RWPE1 (cell line): ENCODE data around the gene JAZF1.
A peak's percentile ranks its signal among the peaks of the same experiment; 100 is the strongest.

Experiments
- CTCF ChIA-PET: fragments of 350-600 bp; sonication (Branson Sonifier 250); formaldehyde crosslinking; extraction: SDS; loops from one replicate; lab custom pipeline; 2021; lab: Yijun Ruan, JAX
- POLR2A ChIA-PET: fragments of 400-600 bp; formaldehyde crosslinking; extraction: SDS; loops from one replicate; lab custom pipeline; 2020; ENCODE audit warnings: antibody characterized with exemption; ENCODE audit not compliant: low non-redundant PET; lab: Yijun Ruan, JAX
- DNase-seq: peaks from one replicate; pipeline ENCODE4 v3.0.0; 2012; ENCODE audit warnings: low spot score
- H3K27ac ChIP-seq: fragments of 450-650 bp; 2 replicates; pipeline ENCODE4 v1.5.1; 2017
- TF ChIP-seq, protein P1 (sequence below): fragments of 450-650 bp; conservative IDR thresholded peaks from 2 replicates; pipeline ENCODE4 v1.5.1; 2017; ENCODE audit warnings: low read depth, mild to moderate bottlenecking

The JAZF1 gene

DNA sequence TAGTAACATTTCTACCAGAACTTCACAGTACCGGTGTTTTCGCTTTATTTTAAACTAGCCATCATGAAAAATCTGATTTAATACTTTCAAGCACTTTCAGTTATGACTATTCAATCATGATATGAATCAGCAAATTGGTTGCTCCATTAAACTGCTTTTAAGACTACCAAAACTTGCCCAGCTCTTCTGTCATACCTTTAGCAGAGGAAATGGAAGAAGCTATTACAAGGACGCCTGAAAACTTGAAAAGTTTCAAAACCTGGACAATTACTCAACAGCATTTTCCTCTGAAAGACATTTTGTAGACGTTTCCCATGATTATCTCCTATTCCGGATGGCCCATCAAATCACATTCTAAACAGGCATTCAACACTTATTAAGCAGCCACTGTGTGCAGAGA, 2.0 kb downstream of the JAZF1 start:
- no peak overlapping the region; the same call in 1 of the 2 replicates for H3K27ac ChIP-seq
- TF ChIP-seq, protein P1, sequence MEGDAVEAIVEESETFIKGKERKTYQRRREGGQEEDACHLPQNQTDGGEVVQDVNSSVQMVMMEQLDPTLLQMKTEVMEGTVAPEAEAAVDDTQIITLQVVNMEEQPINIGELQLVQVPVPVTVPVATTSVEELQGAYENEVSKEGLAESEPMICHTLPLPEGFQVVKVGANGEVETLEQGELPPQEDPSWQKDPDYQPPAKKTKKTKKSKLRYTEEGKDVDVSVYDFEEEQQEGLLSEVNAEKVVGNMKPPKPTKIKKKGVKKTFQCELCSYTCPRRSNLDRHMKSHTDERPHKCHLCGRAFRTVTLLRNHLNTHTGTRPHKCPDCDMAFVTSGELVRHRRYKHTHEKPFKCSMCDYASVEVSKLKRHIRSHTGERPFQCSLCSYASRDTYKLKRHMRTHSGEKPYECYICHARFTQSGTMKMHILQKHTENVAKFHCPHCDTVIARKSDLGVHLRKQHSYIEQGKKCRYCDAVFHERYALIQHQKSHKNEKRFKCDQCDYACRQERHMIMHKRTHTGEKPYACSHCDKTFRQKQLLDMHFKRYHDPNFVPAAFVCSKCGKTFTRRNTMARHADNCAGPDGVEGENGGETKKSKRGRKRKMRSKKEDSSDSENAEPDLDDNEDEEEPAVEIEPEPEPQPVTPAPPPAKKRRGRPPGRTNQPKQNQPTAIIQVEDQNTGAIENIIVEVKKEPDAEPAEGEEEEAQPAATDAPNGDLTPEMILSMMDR, result no peak
- no peak for DNase-seq
- ChIA-PET CTCF (no interaction called here), POLR2A (no interaction called here)

GRCh38 chr7:28177836-28178235, 2.8 kb downstream of the JAZF1 start:
- POLR2A ChIA-PET, result no interaction called here
- CTCF ChIA-PET, result no interaction called here
- TF ChIP-seq, protein P1, result no peak
- DNase-seq, result no peak
- no peak overlapping the region for H3K27ac ChIP-seq

GRCh38 chr7:28176645-28177044, 4.0 kb downstream of the JAZF1 start:
- H3K27ac ChIP-seq, result no peak overlapping the region
- POLR2A ChIA-PET, result no interaction called here
- CTCF ChIA-PET, result no interaction called here
- TF ChIP-seq, protein P1, result no peak
- no peak for DNase-seq

DNA sequence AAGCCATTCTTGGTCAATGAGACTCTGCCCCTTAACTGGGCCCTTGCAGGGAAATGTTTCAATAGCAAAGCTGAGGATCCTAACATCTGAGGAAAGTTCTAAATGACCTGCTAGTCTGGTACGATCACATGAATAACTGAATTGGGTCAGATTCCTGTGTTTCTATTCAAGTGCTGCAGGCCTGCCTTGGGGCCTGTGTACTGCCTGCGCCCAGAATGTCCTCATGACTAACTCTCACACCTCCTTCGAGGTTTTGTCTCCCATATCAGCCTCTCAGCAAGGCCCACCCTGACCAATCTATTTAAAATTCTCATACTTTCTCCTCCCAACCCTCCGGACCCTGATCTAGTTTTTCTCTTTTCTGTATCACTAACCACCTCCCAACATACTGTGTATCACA, 4.4 kb downstream of the JAZF1 start:
- no peak overlapping the region for H3K27ac ChIP-seq
- TF ChIP-seq, protein P1, result no peak
- POLR2A ChIA-PET, result no interaction called here
- CTCF ChIA-PET, result no interaction called here
- DNase-seq, result no peak

DNA sequence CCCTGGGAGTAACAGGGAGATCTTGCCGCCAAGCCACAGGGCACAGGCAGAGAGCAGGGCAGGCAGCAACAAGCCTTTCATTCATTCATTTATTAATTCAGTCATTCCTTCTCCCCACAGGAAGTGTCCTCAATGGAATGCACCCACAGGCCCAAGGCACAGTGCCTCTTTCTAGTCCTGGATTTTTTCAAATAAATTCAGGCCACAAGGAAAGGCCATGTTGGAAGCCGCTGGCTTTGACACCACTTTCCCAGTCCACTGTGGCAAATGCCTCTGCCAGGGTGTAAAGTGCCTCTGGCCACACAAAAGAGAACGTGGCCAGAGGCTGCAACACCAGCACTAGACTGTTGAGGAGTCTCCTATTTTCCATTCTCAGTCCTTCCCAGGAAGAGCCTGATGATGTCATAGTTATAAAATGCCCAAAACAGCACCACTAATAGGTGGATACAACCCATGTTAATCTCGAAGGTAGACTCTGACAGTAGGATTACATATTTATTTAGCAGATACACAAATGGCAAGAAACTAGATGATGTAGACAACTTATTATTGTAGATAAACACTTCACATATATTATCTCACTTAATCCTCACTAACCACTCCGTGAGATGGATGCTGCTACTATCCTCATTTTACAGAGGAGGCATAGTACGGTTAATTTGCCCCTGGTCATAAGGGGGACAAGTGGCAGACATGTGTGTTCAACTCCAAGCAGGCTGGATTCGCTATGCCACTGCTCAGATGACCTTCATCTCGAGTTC, 5.5 kb downstream of the JAZF1 start:
- ChIA-PET POLR2A (no interaction called here), CTCF (no interaction called here)
- H3K27ac ChIP-seq, result no peak overlapping the region
- peak; percentile 19 for DNase-seq
- TF ChIP-seq, protein P1, result no peak

GRCh38 chr7:28174442-28174841, 6.2 kb downstream of the JAZF1 start:
- no peak overlapping the region for H3K27ac ChIP-seq
- ChIA-PET POLR2A (no interaction called here), CTCF (no interaction called here)
- DNase-seq, result no peak
- TF ChIP-seq, protein P1, result no peak
